ENCODE results near the gene ABHD4.
"Not testable (repeated sequence)": the region's sequence is repeated elsewhere in the genome, so short reads cannot be mapped to it uniquely, and the experiment has no call there.

ABHD4 gene

GRCh38 chr14:22627506-22628263 lies 29.6 kb downstream of the ABHD4 start:
- DNase-seq (ENCODE audit: low spot score): no peak

- no peak for DNase-seq (ENCODE audit: low spot score)
Measured at GRCh38 chr14:22629361-22629760, 31.3 kb downstream of the ABHD4 start.

GRCh38 chr14:22630066-22630465 lies 32.0 kb downstream of the ABHD4 start:
- no peak for DNase-seq (ENCODE audit: low spot score)

- DNase-seq (ENCODE audit: low spot score): no peak
Measured at GRCh38 chr14:22630486-22630885, 32.4 kb downstream of the ABHD4 start.

GRCh38 chr14:22634233-22634900 lies 36.3 kb downstream of the ABHD4 start:
- DNase-seq (ENCODE audit: low spot score): no peak

GRCh38 chr14:22635980-22636379 lies 37.9 kb downstream of the ABHD4 start:
- DNase-seq (ENCODE audit: low spot score): not testable (repeated sequence)

- DNase-seq (ENCODE audit: low spot score): no peak
Measured at GRCh38 chr14:22640192-22640591, 42.1 kb downstream of the ABHD4 start.

GRCh38 chr14:22641846-22642245 lies 43.7 kb downstream of the ABHD4 start:
- no peak for DNase-seq (ENCODE audit: low spot score)

- DNase-seq (ENCODE audit: low spot score): no peak
Measured at GRCh38 chr14:22644305-22644635, 46.2 kb downstream of the ABHD4 start, which contains the start of gene OR6J1. Gene OR6J1, minus strand, starts transcription at chr14:22644352. Its CDS starts 9,541 bp downstream, at chr14:22634811.

GRCh38 chr14:22646570-22647254 lies 48.6 kb downstream of the ABHD4 start:
- DNase-seq (ENCODE audit: low spot score): peak; percentile 49

GRCh38 chr14:22648506-22648905 lies 50.4 kb downstream of the ABHD4 start:
- no peak for DNase-seq (ENCODE audit: low spot score)

GRCh38 chr14:22650046-22650739 lies 52.1 kb downstream of the ABHD4 start:
- DNase-seq (ENCODE audit: low spot score): no peak

GRCh38 chr14:22650960-22651521 lies 52.9 kb downstream of the ABHD4 start:
- no peak for DNase-seq (ENCODE audit: low spot score)

- DNase-seq (ENCODE audit: low spot score): no peak
Measured at GRCh38 chr14:22651586-22651985, 53.5 kb downstream of the ABHD4 start.

- peak; percentile 66 for DNase-seq (ENCODE audit: low spot score)
Measured at GRCh38 chr14:22653012-22653621, 55.0 kb downstream of the ABHD4 start.

- DNase-seq (ENCODE audit: low spot score): no peak
Measured at GRCh38 chr14:22656226-22656625, 58.1 kb downstream of the ABHD4 start.

- no peak for DNase-seq (ENCODE audit: low spot score)
Measured at GRCh38 chr14:22656945-22657731, 59.0 kb downstream of the ABHD4 start.

GRCh38 chr14:22657861-22658260 lies 59.8 kb downstream of the ABHD4 start:
- no peak for DNase-seq (ENCODE audit: low spot score)

- DNase-seq (ENCODE audit: low spot score): no peak
Measured at GRCh38 chr14:22658946-22659345, 60.8 kb downstream of the ABHD4 start.

GRCh38 chr14:22660654-22661053 lies 62.6 kb downstream of the ABHD4 start:
- DNase-seq (ENCODE audit: low spot score): no peak

Data from COLO829 (cell line).